ENCODE results near the gene RNF175.

DNA sequence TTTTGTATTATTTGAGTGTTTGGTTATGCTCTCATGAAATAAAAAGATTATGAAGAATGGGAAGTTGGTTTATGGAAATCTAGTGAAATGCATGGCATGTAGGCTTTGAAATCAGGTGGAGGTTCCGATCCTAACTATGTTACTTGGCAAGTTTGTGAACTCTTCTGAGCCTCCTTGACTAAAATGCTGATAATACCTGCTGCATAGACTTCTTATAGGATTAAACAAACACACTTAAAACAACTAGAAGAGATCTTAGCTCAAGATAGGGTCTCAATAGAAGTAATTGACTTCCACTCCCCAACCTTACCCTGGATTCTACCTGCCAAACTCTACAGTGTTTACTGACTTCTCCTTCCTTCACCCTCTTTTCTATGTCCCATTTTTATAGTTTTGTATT is 97.9 kb downstream of the RNF175 start:
- TF ChIP-seq EP300 (IDR thresholded peaks at IDR 0.05) = no peak
- TF ChIP-seq, protein P1, sequence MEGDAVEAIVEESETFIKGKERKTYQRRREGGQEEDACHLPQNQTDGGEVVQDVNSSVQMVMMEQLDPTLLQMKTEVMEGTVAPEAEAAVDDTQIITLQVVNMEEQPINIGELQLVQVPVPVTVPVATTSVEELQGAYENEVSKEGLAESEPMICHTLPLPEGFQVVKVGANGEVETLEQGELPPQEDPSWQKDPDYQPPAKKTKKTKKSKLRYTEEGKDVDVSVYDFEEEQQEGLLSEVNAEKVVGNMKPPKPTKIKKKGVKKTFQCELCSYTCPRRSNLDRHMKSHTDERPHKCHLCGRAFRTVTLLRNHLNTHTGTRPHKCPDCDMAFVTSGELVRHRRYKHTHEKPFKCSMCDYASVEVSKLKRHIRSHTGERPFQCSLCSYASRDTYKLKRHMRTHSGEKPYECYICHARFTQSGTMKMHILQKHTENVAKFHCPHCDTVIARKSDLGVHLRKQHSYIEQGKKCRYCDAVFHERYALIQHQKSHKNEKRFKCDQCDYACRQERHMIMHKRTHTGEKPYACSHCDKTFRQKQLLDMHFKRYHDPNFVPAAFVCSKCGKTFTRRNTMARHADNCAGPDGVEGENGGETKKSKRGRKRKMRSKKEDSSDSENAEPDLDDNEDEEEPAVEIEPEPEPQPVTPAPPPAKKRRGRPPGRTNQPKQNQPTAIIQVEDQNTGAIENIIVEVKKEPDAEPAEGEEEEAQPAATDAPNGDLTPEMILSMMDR (IDR thresholded peaks at IDR 0.05) = no peak
